Ascending aorta (tissue), 2 donors: Measurements from ENCODE around the gene CSMD2. TPM values are rescaled to one million over a fixed set of nuclear protein-coding genes. Genes with fewer than 3 reads are reported as not detected.

Experiments
- DNase-seq, 2 donors: peaks; one replicate each; pipeline ENCODE4 v3.0.0-alpha.2; 2019; ENCODE audit warnings: low spot score in 2 of 2
- H3K27ac ChIP-seq, 2 donors: fragments of 200-600 bp; sonication (generic); one replicate each; pipeline ENCODE4 v1.5.1; 2016 to 2017; ENCODE audit warnings: mild to moderate bottlenecking in 1 of 2
- H3K27me3 ChIP-seq: fragments of 200-600 bp; sonication (generic); one replicate; pipeline ENCODE4 v1.5.1; 2017
- H3K36me3 ChIP-seq, 2 donors: fragments of 200-600 bp; sonication (generic); one replicate each; pipeline ENCODE4 v1.5.1; 2016
- H3K4me1 ChIP-seq, 2 donors: fragments of 200-600 bp; sonication (generic); one replicate each; pipeline ENCODE4 v1.5.1; 2016 to 2017; ENCODE audit warnings: mild to moderate bottlenecking in 1 of 2
- H3K4me3 ChIP-seq, 2 donors: fragments of 200-600 bp; sonication (generic); one replicate each; pipeline ENCODE4 v1.5.1; 2016 to 2017; ENCODE audit warnings: mild to moderate bottlenecking in 1 of 2
- H3K9me3 ChIP-seq, 2 donors: fragments of 200-600 bp; sonication (generic); one replicate each; pipeline ENCODE4 v1.5.1; 2016
- intact Hi-C: fragments of 100-400 bp; cut with DNase I; formaldehyde crosslinking; loops from one replicate; pipeline ENCODE4 v1.15.1; 2023
- total RNA-seq: library from RNA; depleted of rRNA; stranded (reverse); fragments of >200 nt; gene quantifications from one replicate; pipeline ENCODE4 v1.1.0, GENCODE V29; 2016
- TF ChIP-seq, protein P1 (sequence below), 3 experiments: fragments of 200-600 bp in 2 of 3; fragments of 450-650 bp in 1 of 3; sonication (generic) in 2 of 3; IDR thresholded peaks; one replicate each; pipeline ENCODE4 v1.5.1; 2016 to 2019; ENCODE audit warnings: antibody characterized with exemption in 3 of 3, mild to moderate bottlenecking in 1 of 3, moderate library complexity in 1 of 3

The CSMD2 gene
- total RNA-seq, 1 donor from 2014 or later = 10.9 TPM

DNA sequence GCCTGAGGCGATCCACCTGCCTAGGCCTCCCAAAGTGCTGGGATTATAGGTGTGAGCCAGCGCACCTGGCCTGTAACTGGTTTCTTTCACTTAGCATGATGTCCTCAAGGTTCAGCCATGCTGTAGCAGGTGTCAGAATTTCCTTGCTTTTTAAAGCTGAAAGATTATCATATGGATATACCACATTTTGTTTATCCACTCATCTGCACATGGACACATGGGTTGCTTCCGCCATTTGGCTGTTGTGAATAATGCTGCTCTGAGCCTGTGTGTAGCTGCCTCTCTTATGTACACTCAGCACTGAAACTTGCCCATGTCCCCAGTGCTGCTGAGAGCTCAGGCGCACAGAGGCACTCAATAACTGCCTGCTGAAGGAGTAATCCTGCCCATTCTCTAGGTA, 11.8 kb downstream of the CSMD2 start:
- Histone ChIP-seq H3K27ac (no peak overlapping the region), H3K27me3 (no peaks in the 10 kb centered on the region), H3K9me3 (no peaks in the 10 kb centered on the region), H3K4me3 (no peak overlapping the region), H3K36me3 (no peaks in the 10 kb centered on the region), H3K4me1 (no peaks in the 10 kb centered on the region)
- intact Hi-C loops = no loop called here
- DNase-seq = no peak
- TF ChIP-seq, protein P1, sequence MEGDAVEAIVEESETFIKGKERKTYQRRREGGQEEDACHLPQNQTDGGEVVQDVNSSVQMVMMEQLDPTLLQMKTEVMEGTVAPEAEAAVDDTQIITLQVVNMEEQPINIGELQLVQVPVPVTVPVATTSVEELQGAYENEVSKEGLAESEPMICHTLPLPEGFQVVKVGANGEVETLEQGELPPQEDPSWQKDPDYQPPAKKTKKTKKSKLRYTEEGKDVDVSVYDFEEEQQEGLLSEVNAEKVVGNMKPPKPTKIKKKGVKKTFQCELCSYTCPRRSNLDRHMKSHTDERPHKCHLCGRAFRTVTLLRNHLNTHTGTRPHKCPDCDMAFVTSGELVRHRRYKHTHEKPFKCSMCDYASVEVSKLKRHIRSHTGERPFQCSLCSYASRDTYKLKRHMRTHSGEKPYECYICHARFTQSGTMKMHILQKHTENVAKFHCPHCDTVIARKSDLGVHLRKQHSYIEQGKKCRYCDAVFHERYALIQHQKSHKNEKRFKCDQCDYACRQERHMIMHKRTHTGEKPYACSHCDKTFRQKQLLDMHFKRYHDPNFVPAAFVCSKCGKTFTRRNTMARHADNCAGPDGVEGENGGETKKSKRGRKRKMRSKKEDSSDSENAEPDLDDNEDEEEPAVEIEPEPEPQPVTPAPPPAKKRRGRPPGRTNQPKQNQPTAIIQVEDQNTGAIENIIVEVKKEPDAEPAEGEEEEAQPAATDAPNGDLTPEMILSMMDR (IDR thresholded peaks at IDR 0.05) = no peak

DNA sequence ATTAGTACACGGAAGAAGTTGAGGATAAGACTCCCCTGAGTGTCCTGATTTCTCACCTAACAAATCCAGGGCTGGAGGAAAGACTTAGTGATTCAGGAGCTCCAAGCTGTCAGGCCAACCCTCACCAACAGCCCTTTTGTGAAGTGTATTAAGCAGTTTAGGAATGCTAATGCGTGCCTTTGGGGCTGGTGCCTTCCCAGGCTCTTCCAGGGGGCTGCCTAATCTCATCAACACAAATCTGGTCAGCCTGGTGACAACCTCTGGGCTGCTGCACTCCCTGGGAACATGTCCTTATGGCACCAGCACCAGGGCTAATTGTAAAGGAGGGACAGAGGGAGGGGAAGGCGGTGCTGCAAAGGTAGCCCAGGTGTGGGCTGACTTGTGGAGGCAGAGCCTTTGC, 15.5 kb downstream of the CSMD2 start:
- H3K27ac ChIP-seq = no peak overlapping the region
- no peaks in the 10 kb centered on the region for H3K9me3 ChIP-seq
- DNase-seq = no peak
- H3K27me3 ChIP-seq = no peaks in the 10 kb centered on the region
- H3K36me3 ChIP-seq = no peaks in the 10 kb centered on the region
- TF ChIP-seq, protein P1 (IDR thresholded peaks at IDR 0.05) = no peak
- no peaks in the 10 kb centered on the region for H3K4me1 ChIP-seq
- intact Hi-C loops = no loop called here
- no peak overlapping the region for H3K4me3 ChIP-seq

DNA sequence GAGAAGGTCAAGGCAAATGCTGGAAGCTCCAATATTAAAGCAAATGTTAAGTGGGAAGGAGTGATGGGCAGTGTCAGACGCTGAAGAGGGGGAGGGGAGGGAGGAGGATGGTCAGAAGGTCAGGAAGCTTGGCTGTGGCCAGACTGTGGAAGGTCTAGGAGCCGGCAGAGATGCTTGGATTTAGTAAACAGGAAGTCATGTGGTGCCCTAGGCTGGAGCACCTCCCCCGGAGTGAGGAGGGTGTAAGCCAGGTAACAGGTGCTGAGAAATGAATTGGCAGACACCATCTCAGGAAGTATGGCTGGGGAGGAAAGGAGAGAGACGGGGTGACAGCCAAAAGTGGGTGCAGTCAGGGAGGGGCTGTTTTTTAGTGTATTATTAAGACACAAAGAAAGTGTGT, 17.7 kb downstream of the CSMD2 start:
- no peak for DNase-seq
- Histone ChIP-seq H3K4me1 (no peaks in the 10 kb centered on the region), H3K9me3 (no peaks in the 10 kb centered on the region), H3K36me3 (no peaks in the 10 kb centered on the region), H3K27me3 (no peaks in the 10 kb centered on the region), H3K4me3 (no peak overlapping the region), H3K27ac (no peak overlapping the region)
- intact Hi-C loops = no loop called here
- TF ChIP-seq, protein P1 (IDR thresholded peaks at IDR 0.05) = no peak

DNA sequence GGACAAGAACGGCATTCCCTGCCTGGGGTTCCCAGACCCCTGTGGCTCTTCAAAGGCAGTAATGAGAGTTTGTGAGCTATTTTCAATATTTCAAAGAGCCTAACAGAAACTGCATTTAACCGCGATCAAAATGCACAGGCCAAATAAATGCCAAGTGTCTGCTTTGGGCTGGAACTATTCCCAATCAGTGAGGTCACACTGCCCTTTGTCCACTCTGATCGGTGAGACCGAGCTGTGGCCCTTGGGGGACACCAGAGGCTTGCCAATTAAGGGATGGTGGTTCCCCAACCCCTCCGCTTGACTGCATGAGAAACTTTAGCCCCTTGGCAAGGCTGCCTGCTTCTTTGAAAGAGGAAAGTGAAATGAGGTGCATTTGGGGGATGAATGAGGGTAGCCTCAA, 20.3 kb downstream of the CSMD2 start:
- no peak for DNase-seq
- TF ChIP-seq, protein P1 (IDR thresholded peaks at IDR 0.05) = no peak
- Histone ChIP-seq H3K4me3 (no peak overlapping the region), H3K27me3 (no peaks in the 10 kb centered on the region), H3K4me1 (no peaks in the 10 kb centered on the region), H3K27ac (no peak overlapping the region), H3K36me3 (no peaks in the 10 kb centered on the region), H3K9me3 (no peaks in the 10 kb centered on the region)
- intact Hi-C loops = no loop called here

DNA sequence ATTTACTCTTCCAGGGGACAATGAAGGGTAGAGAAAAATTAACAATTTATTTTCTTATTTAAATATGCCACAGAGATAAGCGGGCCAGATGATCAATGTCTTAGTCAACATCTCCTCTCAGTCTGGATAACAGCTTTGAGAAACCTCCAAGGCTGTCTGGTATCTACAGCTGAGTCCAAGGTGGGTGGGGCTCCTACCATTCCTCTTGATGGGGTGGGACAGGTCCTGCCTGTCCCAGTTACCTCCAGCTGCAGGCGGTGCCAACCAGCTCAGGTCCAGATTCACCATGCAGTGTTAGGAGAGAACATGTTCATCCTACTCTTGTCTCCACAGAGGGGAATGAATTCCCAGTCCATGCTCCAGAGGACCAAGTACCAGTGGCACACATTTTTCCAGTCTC, 21.1 kb downstream of the CSMD2 start:
- H3K4me3 ChIP-seq = no peak overlapping the region
- H3K27ac ChIP-seq = no peak overlapping the region
- no peaks in the 10 kb centered on the region for H3K9me3 ChIP-seq
- TF ChIP-seq, protein P1 (IDR thresholded peaks at IDR 0.05) = no peak
- no peaks in the 10 kb centered on the region for H3K36me3 ChIP-seq
- H3K4me1 ChIP-seq = no peaks in the 10 kb centered on the region
- DNase-seq = no peak
- intact Hi-C loops = no loop called here
- H3K27me3 ChIP-seq = no peaks in the 10 kb centered on the region

DNA sequence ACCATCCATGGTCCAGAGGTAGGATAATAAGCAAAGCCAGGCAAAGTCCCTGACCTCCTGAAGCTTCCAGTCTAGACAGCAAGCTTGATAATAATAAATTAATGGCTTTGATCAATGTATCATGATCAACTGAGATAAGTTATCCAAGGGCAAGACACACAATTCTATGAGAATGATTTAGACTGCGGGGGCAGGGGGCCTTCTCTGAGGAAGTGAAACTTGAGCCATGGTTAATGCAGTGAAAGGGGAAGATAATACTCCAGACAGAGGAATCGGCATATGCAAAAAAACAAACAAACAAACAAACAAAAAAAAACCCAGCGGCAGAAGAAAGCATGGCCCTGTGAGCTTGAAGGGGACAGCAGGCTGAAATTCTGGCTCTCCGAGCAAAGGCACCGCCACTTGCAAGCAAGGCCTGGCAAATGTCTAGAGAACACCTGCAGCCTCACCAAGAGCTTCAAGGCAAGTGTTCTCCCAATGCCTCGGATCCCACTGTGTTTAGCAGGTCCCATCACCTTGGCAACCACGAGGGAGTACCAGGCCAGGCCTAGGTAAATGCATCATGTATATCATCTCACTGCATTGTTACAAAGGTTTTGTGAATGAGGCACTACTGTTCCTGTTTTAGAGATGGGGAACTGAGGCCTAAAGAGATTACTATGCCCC, 24.9 kb downstream of the CSMD2 start:
- Histone ChIP-seq H3K4me1 (no peaks in the 10 kb centered on the region), H3K36me3 (no peaks in the 10 kb centered on the region), H3K27me3 (no peaks in the 10 kb centered on the region), H3K4me3 (no peak overlapping the region), H3K9me3 (no peaks in the 10 kb centered on the region), H3K27ac (no peak overlapping the region)
- TF ChIP-seq, protein P1 (IDR thresholded peaks at IDR 0.05) = no peak
- DNase-seq = peak in 1 of 2 donors; percentile 35
- intact Hi-C loops = no loop called here
